ACC112 (cell line): ENCODE data around the gene TUBA4B.

Source experiments
- H2AFZ ChIP-seq: fragments of 200-600 bp; sonication (generic); one replicate; pipeline ENCODE4 v1.6.0; 2017; ENCODE audit warnings: antibody characterized with exemption, low read length; ENCODE audit not compliant: unreplicated experiment
- H3K27ac ChIP-seq: fragments of 200-600 bp; sonication (generic); 2 replicates; pipeline ENCODE4 v1.5.1; 2014; ENCODE audit warnings: low read depth, mild to moderate bottlenecking, antibody characterized with exemption, low read length, moderate library complexity
- H3K27me3 ChIP-seq: fragments of 200-600 bp; sonication (generic); 2 replicates; pipeline ENCODE4 v1.6.1; 2014; ENCODE audit warnings: mild to moderate bottlenecking, antibody characterized with exemption, low read length, moderate library complexity, mixed read lengths; ENCODE audit not compliant: insufficient read depth
- H3K36me3 ChIP-seq: fragments of 200-600 bp; sonication (generic); 2 replicates; pipeline ENCODE4 v1.6.1; 2016; ENCODE audit warnings: mild to moderate bottlenecking, antibody characterized with exemption, low read length, moderate library complexity, mixed read lengths; ENCODE audit not compliant: insufficient read depth
- H3K4me1 ChIP-seq: fragments of 200-600 bp; sonication (generic); one replicate; pipeline ENCODE4 v1.6.1; 2016; ENCODE audit warnings: low read length, mixed read lengths; ENCODE audit not compliant: insufficient read depth, unreplicated experiment, control insufficient read depth
- H3K4me3 ChIP-seq: fragments of 200-600 bp; sonication (generic); 2 replicates; pipeline ENCODE4 v1.5.1; 2014; ENCODE audit warnings: mild to moderate bottlenecking, low read depth, low read length
- H3K79me2 ChIP-seq: fragments of 200-600 bp; sonication (generic); one replicate; pipeline ENCODE4 v1.6.0; 2016; ENCODE audit warnings: low read length; ENCODE audit not compliant: control insufficient read depth, unreplicated experiment, insufficient read depth

TUBA4B gene

DNA sequence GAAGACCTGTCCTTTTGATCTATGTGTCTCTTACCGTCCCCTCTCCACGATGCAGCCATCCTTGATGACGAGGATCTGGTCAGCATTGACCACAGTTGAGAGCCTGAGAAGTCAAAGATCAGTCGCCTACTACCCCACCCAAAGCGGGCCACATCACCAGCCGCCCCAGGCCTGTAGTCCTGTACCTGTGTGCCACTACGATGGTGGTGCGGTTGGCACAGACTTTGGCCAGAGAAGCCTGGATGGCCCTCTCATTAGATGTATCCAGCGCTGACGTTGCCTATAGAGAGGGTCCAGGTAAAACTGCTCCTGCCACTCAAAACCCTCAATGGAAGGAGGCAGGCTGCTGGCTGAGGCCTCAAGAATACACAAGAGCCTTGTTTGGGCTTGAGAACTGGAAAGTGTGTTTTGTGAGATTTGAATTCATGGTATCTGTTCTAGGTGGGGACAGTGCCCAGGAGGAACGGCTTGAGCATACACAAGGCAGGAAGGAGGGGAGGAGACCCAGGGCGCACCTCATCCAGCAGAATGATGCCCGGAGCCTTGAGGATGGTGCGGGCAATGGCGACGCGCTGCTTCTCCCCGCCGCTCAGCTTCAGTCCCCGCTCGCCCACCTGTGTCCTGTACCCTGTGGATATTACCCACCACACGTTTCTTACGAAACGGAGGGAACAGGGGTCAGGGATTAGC, 42.7 kb upstream of the TUBA4B start:
- Histone ChIP-seq H3K4me3 (no peak overlapping the region), H3K27ac (no peak overlapping the region), H3K4me1 (peaks cover 23% of the 10 kb centered on the region), H3K79me2 (no peaks in the 10 kb centered on the region), H3K36me3 (peaks cover 11% of the 10 kb centered on the region; the same call in 1 of the 2 replicates), H2AFZ (no peak overlapping the region), H3K27me3 (no peaks in the 10 kb centered on the region)

GRCh38 chr2:219210886-219211362, 42.1 kb upstream of the TUBA4B start:
- H2AFZ ChIP-seq, result no peak overlapping the region
- peaks cover 2% of the 10 kb centered on the region for H3K79me2 ChIP-seq
- H3K27ac ChIP-seq, result no peak overlapping the region
- peaks cover 14% of the 10 kb centered on the region; the same call in 1 of the 2 replicates for H3K36me3 ChIP-seq
- H3K4me1 ChIP-seq, result peaks cover 22% of the 10 kb centered on the region
- no peak overlapping the region for H3K4me3 ChIP-seq
- no peaks in the 10 kb centered on the region for H3K27me3 ChIP-seq

- no peak overlapping the region for H2AFZ ChIP-seq
- H3K4me3 ChIP-seq, result no peak overlapping the region
- peaks cover 9% of the 10 kb centered on the region for H3K79me2 ChIP-seq
- peaks cover 24% of the 10 kb centered on the region for H3K4me1 ChIP-seq
- H3K27ac ChIP-seq, result no peak overlapping the region
- H3K36me3 ChIP-seq, result peaks cover 16% of the 10 kb centered on the region; the same call in 1 of the 2 replicates
- H3K27me3 ChIP-seq, result no peaks in the 10 kb centered on the region
Measured at GRCh38 chr2:219213026-219213415, 40.0 kb upstream of the TUBA4B start.

- Histone ChIP-seq H3K4me1 (peaks cover 18% of the 10 kb centered on the region), H3K36me3 (peaks cover 16% of the 10 kb centered on the region; the same call in 1 of the 2 replicates)
Measured at GRCh38 chr2:219213486-219214071, 39.5 kb upstream of the TUBA4B start.

GRCh38 chr2:219214141-219214540, 38.9 kb upstream of the TUBA4B start:
- H3K27ac ChIP-seq, result no peak overlapping the region
- peaks cover 14% of the 10 kb centered on the region; the same call in 1 of the 2 replicates for H3K36me3 ChIP-seq
- H3K4me1 ChIP-seq, result peaks cover 16% of the 10 kb centered on the region

More at GRCh38 chr2:219213486-219214071, 39.5 kb upstream of the TUBA4B start:
- no peak overlapping the region for H3K4me3 ChIP-seq
- no peak overlapping the region for H3K27ac ChIP-seq
- peaks cover 9% of the 10 kb centered on the region for H3K79me2 ChIP-seq
- H2AFZ ChIP-seq, result no peak overlapping the region
- no peaks in the 10 kb centered on the region for H3K27me3 ChIP-seq

GRCh38 chr2:219214786-219215185, 38.3 kb upstream of the TUBA4B start:
- no peak overlapping the region for H2AFZ ChIP-seq
- no peak overlapping the region for H3K27ac ChIP-seq
- H3K4me1 ChIP-seq, result peaks cover 22% of the 10 kb centered on the region
- H3K27me3 ChIP-seq, result no peaks in the 10 kb centered on the region
- peaks cover 9% of the 10 kb centered on the region for H3K79me2 ChIP-seq
- H3K4me3 ChIP-seq, result no peak overlapping the region
- H3K36me3 ChIP-seq, result peaks cover 14% of the 10 kb centered on the region; the same call in 1 of the 2 replicates

More at GRCh38 chr2:219214141-219214540, 38.9 kb upstream of the TUBA4B start:
- Histone ChIP-seq H3K4me3 (no peak overlapping the region), H2AFZ (no peak overlapping the region), H3K27me3 (no peaks in the 10 kb centered on the region), H3K79me2 (peaks cover 9% of the 10 kb centered on the region)

GRCh38 chr2:219215871-219216534, 37.0 kb upstream of the TUBA4B start:
- no peak overlapping the region for H2AFZ ChIP-seq
- no peaks in the 10 kb centered on the region for H3K27me3 ChIP-seq
- H3K27ac ChIP-seq, result no peak overlapping the region
- peaks cover 9% of the 10 kb centered on the region for H3K79me2 ChIP-seq
- H3K4me1 ChIP-seq, result peaks cover 25% of the 10 kb centered on the region
- H3K36me3 ChIP-seq, result peaks cover 14% of the 10 kb centered on the region; the same call in 1 of the 2 replicates
- no peak overlapping the region for H3K4me3 ChIP-seq

DNA sequence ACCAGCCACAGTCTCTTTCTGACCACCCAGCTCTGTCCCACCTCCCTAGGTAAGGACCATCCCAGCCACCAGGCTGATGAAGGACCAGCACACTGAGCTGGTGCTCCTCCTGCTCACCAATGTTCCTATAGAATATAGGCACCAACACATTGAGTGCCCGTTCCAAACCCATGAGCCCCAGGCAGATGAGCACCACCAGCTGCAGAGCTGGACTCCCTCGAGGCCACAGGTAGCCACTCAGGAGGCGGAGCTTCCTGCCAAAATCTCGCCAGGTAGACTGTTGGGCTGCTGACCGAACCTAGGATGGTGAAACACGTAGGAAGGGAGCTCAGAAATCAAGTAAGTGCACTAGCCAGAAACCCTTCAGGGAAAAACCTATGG, 36.5 kb upstream of the TUBA4B start:
- Histone ChIP-seq H2AFZ (no peak overlapping the region), H3K79me2 (peaks cover 9% of the 10 kb centered on the region), H3K27me3 (no peaks in the 10 kb centered on the region), H3K27ac (no peak overlapping the region), H3K4me1 (peaks cover 25% of the 10 kb centered on the region), H3K4me3 (no peak overlapping the region), H3K36me3 (peaks cover 14% of the 10 kb centered on the region; the same call in 1 of the 2 replicates)

- Histone ChIP-seq H2AFZ (no peak overlapping the region), H3K79me2 (peaks cover 9% of the 10 kb centered on the region), H3K27me3 (no peaks in the 10 kb centered on the region), H3K4me3 (peak overlapping the region; percentile 70), H3K36me3 (peaks cover 14% of the 10 kb centered on the region; the same call in 1 of the 2 replicates), H3K27ac (peak overlapping the region; percentile 66), H3K4me1 (peaks cover 25% of the 10 kb centered on the region)
Measured at GRCh38 chr2:219218217-219218731, 34.8 kb upstream of the TUBA4B start.
